ENCODE results near the gene FBN2.

The FBN2 gene

DNA sequence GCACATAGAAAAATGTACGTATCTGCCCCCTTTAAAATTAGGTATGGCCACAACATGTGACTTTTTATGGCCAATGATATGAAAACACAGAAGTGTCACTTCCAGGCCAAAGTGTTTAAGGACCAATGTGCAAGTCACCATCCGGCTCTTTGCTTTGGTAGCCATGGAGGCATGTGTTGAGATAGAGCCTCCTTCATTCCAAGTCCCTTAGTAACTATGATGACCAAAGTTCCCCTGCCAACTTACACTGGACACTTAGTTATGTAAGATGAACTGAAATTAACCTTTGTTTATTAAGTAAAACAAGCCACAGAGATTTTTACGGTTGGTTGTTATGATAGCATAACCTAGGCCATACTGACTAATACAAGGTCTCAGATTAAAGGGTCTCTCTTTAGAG lies 51.0 kb downstream of the FBN2 start:
- ChIA-PET POLR2A (no interaction called here), CTCF (interaction anchor here (1.4 kb wide), 1 partner anchor 12 kb away, joined by 3 read pairs; no protein-coding TSS in a partner anchor)
- TF ChIP-seq, protein P1, sequence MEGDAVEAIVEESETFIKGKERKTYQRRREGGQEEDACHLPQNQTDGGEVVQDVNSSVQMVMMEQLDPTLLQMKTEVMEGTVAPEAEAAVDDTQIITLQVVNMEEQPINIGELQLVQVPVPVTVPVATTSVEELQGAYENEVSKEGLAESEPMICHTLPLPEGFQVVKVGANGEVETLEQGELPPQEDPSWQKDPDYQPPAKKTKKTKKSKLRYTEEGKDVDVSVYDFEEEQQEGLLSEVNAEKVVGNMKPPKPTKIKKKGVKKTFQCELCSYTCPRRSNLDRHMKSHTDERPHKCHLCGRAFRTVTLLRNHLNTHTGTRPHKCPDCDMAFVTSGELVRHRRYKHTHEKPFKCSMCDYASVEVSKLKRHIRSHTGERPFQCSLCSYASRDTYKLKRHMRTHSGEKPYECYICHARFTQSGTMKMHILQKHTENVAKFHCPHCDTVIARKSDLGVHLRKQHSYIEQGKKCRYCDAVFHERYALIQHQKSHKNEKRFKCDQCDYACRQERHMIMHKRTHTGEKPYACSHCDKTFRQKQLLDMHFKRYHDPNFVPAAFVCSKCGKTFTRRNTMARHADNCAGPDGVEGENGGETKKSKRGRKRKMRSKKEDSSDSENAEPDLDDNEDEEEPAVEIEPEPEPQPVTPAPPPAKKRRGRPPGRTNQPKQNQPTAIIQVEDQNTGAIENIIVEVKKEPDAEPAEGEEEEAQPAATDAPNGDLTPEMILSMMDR (IDR thresholded peaks at IDR 0.05; ENCODE audit: control extremely low read depth, extremely low read depth, low read depth, missing control alignments) = no peak
- DNase-seq (ENCODE audit: extremely low spot score) = no peak

DNA sequence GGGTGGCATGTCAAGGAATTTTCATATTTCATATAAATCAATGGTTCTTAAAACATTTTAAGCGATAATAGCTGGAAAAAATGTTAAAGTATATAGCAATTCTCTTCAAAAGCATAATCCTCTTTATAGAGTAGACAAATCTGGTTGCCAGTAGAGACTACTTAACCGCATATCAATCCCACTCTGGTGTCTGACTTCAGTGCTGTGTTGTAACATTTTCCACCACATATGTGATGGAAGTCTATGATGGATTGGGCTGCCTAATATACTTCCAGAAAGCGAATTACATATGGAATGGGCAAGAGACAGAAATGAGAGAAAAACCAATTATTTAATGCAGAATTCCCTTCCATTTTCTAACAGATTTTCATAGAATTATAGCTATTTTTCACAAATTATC lies 54.3 kb downstream of the FBN2 start:
- ChIA-PET CTCF (interaction anchor here (1.2 kb wide), 1 partner anchor 15 kb away, joined by 4 read pairs; no protein-coding TSS in a partner anchor), POLR2A (no interaction called here)
- no peak for DNase-seq (ENCODE audit: extremely low spot score)
- TF ChIP-seq, protein P1 (IDR thresholded peaks at IDR 0.05; ENCODE audit: control extremely low read depth, extremely low read depth, low read depth, missing control alignments) = no peak

DNA sequence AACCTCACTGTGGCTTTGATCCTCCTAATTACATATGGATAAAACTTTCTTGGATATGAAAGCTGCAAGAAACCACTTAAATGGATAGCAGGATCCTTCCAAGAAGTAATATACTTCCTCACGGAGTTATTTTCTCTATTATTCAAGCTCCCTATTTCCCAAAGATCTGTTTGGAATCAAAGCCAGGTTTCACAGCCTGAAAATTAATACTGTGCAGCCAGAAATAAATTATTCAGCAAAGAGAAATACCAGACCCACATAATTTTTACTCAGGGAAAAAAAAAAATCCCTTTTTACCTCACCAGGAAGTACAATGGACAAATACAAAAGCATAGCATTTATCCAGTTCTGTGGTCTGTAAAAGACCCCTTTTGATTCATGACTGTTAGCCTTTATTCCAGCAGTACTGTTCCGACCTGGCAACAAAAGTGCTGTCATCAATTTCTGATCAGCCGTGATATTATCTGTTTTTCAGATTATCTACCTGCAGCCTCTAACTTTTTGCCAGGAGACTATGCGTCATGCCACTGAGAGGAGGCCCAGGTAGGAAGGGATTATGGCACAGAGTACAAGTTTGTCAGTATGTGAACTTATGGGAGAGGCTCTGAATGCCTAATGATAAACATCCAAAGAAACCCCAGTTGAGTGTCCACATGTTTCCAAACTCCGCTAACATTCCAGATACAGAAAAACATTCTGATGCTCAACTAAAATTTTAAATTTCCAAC lies 57.0 kb downstream of the FBN2 start:
- TF ChIP-seq, protein P1 (IDR thresholded peaks at IDR 0.05; ENCODE audit: control extremely low read depth, extremely low read depth, low read depth, missing control alignments) = no peak
- ChIA-PET POLR2A (no interaction called here), CTCF (interaction anchor here (0.6 to 1.6 kb wide), 3 partner anchors 10 to 269 kb away, joined by 3 to 4 read pairs (median 3); no protein-coding TSS in a partner anchor)
- no peak for DNase-seq (ENCODE audit: extremely low spot score)

DNA sequence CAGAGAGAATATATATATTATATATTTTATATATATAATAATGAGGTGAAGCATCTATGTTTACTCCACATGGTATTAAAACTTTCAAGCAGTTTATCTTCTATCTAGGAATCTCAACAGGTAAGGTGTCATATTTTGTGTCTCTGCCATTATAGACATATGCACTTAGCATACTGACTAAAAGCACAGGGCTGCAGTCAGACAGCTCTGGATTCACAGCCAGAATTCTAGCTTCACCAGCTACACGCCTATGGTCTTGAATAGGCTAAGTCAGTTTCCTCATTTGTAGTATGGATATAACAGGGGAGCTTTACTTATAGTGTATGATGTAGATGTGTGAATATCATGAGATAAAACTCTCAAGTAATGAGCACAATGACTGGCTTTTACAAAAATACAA lies 57.9 kb downstream of the FBN2 start:
- TF ChIP-seq, protein P1 (IDR thresholded peaks at IDR 0.05; ENCODE audit: control extremely low read depth, extremely low read depth, low read depth, missing control alignments) = no peak
- POLR2A ChIA-PET = no interaction called here

DNA sequence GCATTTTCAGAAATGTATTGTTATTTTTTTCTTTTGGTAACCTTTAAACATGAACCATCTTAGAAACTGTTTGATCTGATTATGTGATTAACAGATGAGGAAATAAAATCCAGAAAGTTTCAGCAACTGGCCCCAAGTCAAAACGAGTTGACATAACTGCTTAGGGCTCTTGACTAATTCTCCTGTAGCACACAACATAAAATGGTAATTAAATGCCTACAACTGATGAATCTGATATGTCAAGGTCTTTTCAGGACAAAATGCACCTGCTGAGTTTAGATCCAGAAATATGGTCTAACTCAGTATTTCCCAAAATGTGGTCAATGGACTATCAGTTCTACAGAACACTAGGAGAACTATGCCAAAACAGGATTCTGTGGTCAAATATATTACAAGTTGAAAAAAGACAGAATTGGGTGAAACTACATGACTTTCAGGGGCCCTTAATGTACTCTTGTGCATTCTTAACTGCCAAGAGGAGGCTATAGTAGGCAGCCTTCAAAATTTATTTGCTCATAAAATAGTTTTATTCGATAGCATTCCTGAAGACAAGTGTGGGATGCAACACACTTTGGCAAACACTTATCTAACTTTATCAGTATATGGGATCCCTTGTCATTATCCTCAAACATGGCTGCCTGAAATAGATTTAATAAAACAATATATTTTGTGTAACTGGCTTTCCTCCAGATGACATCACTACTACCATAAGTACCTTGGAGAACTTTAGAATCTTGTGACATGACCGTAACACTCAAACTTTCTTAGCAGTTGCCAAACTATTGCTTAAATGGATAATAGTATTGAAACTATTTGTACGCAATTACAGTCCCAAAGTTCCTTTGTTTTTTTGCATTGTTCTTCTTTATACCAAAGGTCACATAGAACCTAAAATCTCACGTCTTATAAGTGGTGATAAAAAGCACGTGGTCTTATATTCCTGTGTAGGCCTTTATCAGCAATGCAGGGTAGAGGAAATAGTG lies 59.4 kb downstream of the FBN2 start:
- TF ChIP-seq, protein P1 (IDR thresholded peaks at IDR 0.05; ENCODE audit: control extremely low read depth, extremely low read depth, low read depth, missing control alignments) = no peak
- ChIA-PET CTCF (no interaction called here), POLR2A (no interaction called here)
- no peak for DNase-seq (ENCODE audit: extremely low spot score)

More for the DNA sequence above, 57.9 kb downstream of the FBN2 start:
- no peak for DNase-seq (ENCODE audit: extremely low spot score)
- CTCF ChIA-PET = interaction anchor here (1.1 to 1.6 kb wide), 2 partner anchors 9 to 14 kb away, joined by 3 to 4 read pairs; no protein-coding TSS in a partner anchor

DNA sequence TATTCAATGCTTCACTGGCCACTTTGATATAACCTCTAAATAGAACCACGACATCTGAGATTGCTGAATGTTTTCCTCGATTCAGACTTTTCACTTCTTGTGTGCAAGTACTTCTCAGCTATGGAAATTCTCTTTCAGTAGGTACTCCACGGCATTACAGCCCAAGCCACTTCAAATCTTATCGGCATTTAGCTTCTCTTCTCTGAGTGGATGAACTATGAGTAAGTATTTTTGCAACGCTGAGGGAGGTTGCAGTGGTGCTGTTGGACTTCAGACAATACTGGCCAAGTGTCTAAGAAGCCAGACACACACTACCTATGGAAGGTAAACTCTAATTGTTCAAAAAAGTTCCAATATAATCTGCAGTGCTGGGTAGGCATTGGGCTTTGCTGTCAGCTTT lies 60.1 kb downstream of the FBN2 start:
- ChIA-PET CTCF (no interaction called here), POLR2A (no interaction called here)
- no peak for DNase-seq (ENCODE audit: extremely low spot score)
- TF ChIP-seq, protein P1 (IDR thresholded peaks at IDR 0.05; ENCODE audit: control extremely low read depth, extremely low read depth, low read depth, missing control alignments) = no peak

All from GM10248 (cell line).